Smooth muscle cell (in vitro differentiated cells): Measurements from ENCODE around the gene SLC23A3. TPM values are rescaled to one million over a fixed set of nuclear protein-coding genes. Genes with fewer than 3 reads are reported as not detected.

Experiments
- DNase-seq: peaks from one replicate; lab custom pipeline; 2025; ENCODE audit not compliant: unreplicated experiment; lab: John Stamatoyannopoulos, UW
- H2AFZ ChIP-seq: fragments of 200-600 bp; sonication (generic); 2 replicates; pipeline ENCODE4 v1.6.0; 2016; ENCODE audit warnings: antibody characterized with exemption, low read depth, mild to moderate bottlenecking
- H3F3A ChIP-seq: fragments of 200-600 bp; sonication (generic); 2 replicates; pipeline ENCODE4 v1.6.0; 2017; ENCODE audit warnings: antibody characterized with exemption, low read depth
- H3K27ac ChIP-seq: fragments of 200-600 bp; sonication (generic); 2 replicates; pipeline ENCODE4 v1.5.1; 2016; ENCODE audit warnings: low read depth, mild to moderate bottlenecking
- H3K27me3 ChIP-seq: fragments of 200-600 bp; sonication (generic); 2 replicates; pipeline ENCODE4 v1.6.1; 2016; ENCODE audit warnings: low read depth, mild to moderate bottlenecking
- H3K36me3 ChIP-seq: fragments of 200-600 bp; sonication (generic); 2 replicates; pipeline ENCODE4 v1.5.1; 2016; ENCODE audit warnings: low read depth
- H3K4me1 ChIP-seq: fragments of 200-600 bp; sonication (generic); 2 replicates; pipeline ENCODE4 v1.5.1; 2016; ENCODE audit warnings: low read depth
- H3K4me2 ChIP-seq: fragments of 200-600 bp; sonication (generic); 2 replicates; pipeline ENCODE4 v1.6.0; 2016; ENCODE audit warnings: mild to moderate bottlenecking
- H3K4me3 ChIP-seq: fragments of 200-600 bp; sonication (generic); 2 replicates; pipeline ENCODE4 v1.5.1; 2016; ENCODE audit warnings: mild to moderate bottlenecking
- H3K79me2 ChIP-seq: fragments of 200-600 bp; sonication (generic); 2 replicates; pipeline ENCODE4 v1.6.0; 2016; ENCODE audit warnings: low read depth, mild to moderate bottlenecking
- H3K9ac ChIP-seq: fragments of 200-600 bp; sonication (generic); 2 replicates; pipeline ENCODE4 v1.6.0; 2016; ENCODE audit warnings: low read depth
- H3K9me3 ChIP-seq: fragments of 200-600 bp; sonication (generic); replicated peaks from 2 replicates; pipeline ENCODE4 v1.5.1; 2016; ENCODE audit warnings: low read depth
- H4K20me1 ChIP-seq: fragments of 200-600 bp; sonication (generic); 2 replicates; pipeline ENCODE4 v1.6.0; 2016; ENCODE audit warnings: low read depth
- CTCF ChIP-seq: fragments of 200-600 bp; sonication (generic); IDR thresholded peaks from 2 replicates; pipeline ENCODE4 v1.5.1; 2017; ENCODE audit warnings: borderline replicate concordance, mild to moderate bottlenecking, antibody characterized with exemption; ENCODE audit not compliant: insufficient read depth, poor library complexity, severe bottlenecking
- WGBS: methylation state at CpG from one replicate; pipeline ENCODE4 v1.1.7; 2016; ENCODE audit warnings: low lambda C conversion rate; 5-methylcytosine and 5-hydroxymethylcytosine counted together
- polyA plus RNA-seq: library from polyadenylated mRNA; unstranded; fragments of >200 nt; fragmentation: Nextera tagmentation; extraction: Ambion mirVana; gene quantifications from 2 replicates; pipeline ENCODE4 v1.2.1, GENCODE V29; 2016
- total RNA-seq: library from RNA; depleted of rRNA; stranded (reverse); fragments of >200 nt; gene quantifications from 2 replicates; pipeline ENCODE4 v1.2.3, GENCODE V29; 2014

Gene SLC23A3
- total and polyA plus RNA-seq, 2 experiments from 2014 or later: not detected

DNA sequence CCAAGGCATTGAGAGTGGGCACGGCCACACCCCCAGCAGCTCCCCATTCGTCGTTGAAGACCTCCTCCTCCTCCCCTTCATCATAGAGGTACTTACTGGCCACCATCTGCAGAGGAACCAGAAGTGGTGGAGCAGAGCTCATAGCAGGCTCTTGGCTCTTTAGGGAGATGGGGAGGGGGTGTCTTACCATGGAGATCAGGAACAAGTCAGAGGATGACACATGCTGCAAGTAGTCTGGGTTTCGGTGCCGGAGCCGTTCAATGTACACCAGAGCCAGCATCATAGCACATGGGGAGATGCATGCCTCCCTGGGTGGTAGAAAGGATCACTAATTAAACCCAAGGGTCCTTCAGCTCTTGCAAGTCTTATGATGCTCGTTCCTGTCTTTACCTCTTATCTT lies 5.0 kb upstream of the SLC23A3 start:
- WGBS: 91% methylated on average over 7 of the region's 7 CpGs
- H3K4me1 ChIP-seq: peaks cover 4% of the 10 kb centered on the region
- H3K79me2 ChIP-seq: peaks cover 14% of the 10 kb centered on the region
- H3K36me3 ChIP-seq: no peaks in the 10 kb centered on the region
- no peak overlapping the region for H3K9ac ChIP-seq
- H4K20me1 ChIP-seq: peaks cover 7% of the 10 kb centered on the region
- H3K4me2 ChIP-seq: no peak overlapping the region
- H3K9me3 ChIP-seq: no peaks in the 10 kb centered on the region
- no peaks in the 10 kb centered on the region for H3K27me3 ChIP-seq
- H3K27ac ChIP-seq: no peak overlapping the region
- no peak for TF ChIP-seq CTCF
- no peak overlapping the region for H2AFZ ChIP-seq
- no peak for DNase-seq
- peaks cover 3% of the 10 kb centered on the region for H3F3A ChIP-seq
- no peak overlapping the region for H3K4me3 ChIP-seq

DNA sequence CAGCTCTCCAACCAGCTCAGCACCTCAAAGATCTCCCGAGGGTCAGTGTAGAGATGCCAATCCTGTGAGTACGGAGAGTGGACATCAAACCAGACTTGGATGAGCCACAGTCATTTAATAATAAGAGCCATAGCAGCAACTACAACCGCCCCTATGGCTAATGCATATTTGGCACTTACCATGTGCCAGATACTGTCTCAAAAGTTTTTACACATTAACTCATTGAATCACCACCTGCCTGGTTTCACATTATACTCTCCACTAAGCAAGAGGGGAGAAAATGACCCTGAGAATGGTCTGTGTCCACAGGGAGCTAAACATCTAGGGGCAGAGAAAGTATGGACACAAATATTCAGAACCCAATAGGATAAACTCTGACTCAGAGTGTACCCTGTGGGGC lies 4.3 kb upstream of the SLC23A3 start:
- WGBS: 97% methylated on average over 3 of the region's 3 CpGs

DNA sequence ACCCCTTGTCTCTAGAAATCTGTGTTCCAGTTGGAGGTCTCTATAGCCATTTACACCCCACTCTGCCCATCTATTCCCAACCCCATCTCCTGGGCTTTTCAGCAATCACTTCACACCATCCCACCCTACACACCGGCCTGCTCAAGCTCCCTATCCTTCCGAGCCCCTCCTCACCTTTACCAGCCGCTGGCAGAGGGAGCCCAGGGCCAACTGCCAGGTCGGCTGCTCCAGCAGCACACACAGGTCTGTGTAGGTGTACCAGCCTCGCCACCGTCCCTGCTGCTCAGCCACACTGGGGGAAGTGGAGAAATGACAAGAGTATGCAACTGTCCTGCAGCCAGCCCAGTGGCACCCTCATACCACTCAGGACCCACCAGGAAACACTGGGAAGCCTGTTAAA lies 3.3 kb upstream of the SLC23A3 start:
- H3K79me2 ChIP-seq: no peaks in the 10 kb centered on the region
- no peak overlapping the region for H2AFZ ChIP-seq
- no peaks in the 10 kb centered on the region for H3K27me3 ChIP-seq
- over 99% methylated on average over 6 of the region's 6 CpGs for WGBS
- H3K4me2 ChIP-seq: no peak overlapping the region
- no peak overlapping the region for H3K27ac ChIP-seq
- no peak for DNase-seq
- no peak overlapping the region for H3K4me3 ChIP-seq
- peaks cover 4% of the 10 kb centered on the region for H3K4me1 ChIP-seq
- H3K36me3 ChIP-seq: no peaks in the 10 kb centered on the region
- H4K20me1 ChIP-seq: no peaks in the 10 kb centered on the region
- H3K9ac ChIP-seq: no peak overlapping the region
- peaks cover 3% of the 10 kb centered on the region for H3F3A ChIP-seq
- no peak for TF ChIP-seq CTCF
- no peaks in the 10 kb centered on the region for H3K9me3 ChIP-seq

More for the DNA sequence above, 4.3 kb upstream of the SLC23A3 start:
- H3K36me3 ChIP-seq: no peaks in the 10 kb centered on the region
- no peak overlapping the region for H3K4me2 ChIP-seq
- no peak for TF ChIP-seq CTCF
- peaks cover 9% of the 10 kb centered on the region for H3K79me2 ChIP-seq
- no peaks in the 10 kb centered on the region for H3K27me3 ChIP-seq
- no peaks in the 10 kb centered on the region for H3K9me3 ChIP-seq
- no peak for DNase-seq
- H3F3A ChIP-seq: peaks cover 3% of the 10 kb centered on the region
- H3K4me3 ChIP-seq: no peak overlapping the region
- peaks cover 5% of the 10 kb centered on the region for H4K20me1 ChIP-seq
- H3K4me1 ChIP-seq: peaks cover 4% of the 10 kb centered on the region
- no peak overlapping the region for H3K9ac ChIP-seq
- H3K27ac ChIP-seq: no peak overlapping the region
- no peak overlapping the region for H2AFZ ChIP-seq

DNA sequence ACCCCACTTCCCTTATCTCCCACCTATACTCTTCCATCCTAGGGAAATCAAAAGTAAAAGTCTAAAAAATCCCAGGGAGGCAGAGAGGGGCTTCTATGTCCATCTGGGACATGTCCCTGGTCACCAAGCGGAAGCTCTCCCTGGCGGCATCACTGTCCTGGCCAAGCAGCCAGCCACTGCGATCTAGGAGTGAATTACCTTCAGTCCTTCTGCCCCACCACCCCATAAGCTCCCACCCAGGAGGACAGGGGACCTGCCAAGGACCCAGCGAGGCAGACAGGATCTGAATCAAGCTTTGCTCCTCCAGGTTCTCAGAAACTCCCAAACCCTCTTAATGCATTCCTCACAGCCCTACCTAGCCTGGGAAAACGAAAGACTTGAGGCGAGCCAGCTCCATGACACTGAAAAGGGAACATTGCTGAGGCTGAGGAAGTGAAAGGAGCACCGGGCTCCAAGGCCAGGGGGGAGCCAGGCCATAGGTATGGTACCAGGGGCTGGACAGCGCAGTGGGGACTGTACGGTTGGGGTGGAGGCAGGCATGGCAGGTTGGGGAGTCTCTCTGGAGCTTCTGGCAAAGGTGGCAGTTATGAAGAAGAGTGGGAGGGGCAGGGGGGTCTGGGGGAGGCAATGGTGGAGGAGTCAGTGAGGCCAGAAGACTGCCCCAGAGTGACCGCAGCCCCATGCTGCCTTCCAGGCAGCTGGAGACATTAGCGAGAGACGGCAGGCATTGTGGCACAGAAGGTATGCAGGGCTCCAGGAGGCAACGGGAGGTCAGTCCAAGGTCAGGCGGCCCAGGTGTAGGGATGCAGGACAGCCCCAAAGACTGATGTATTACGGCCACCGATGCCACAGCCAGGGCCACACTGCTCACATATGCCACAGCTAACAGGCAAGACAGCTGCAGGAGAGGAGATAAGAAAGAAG lies 2.7 kb upstream of the SLC23A3 start:
- 94% methylated on average over 14 of the region's 16 CpGs for WGBS

More for the DNA sequence above, 2.7 kb upstream of the SLC23A3 start:
- Histone ChIP-seq H4K20me1 (no peaks in the 10 kb centered on the region), H3K9me3 (no peaks in the 10 kb centered on the region), H3K27me3 (no peaks in the 10 kb centered on the region), H3K4me1 (peaks cover 4% of the 10 kb centered on the region), H3K9ac (no peak overlapping the region), H3F3A (peaks cover 3% of the 10 kb centered on the region), H3K79me2 (no peaks in the 10 kb centered on the region), H3K4me3 (no peak overlapping the region), H3K27ac (no peak overlapping the region), H3K36me3 (no peaks in the 10 kb centered on the region), H3K4me2 (no peak overlapping the region), H2AFZ (no peak overlapping the region)
- no peak for DNase-seq
- TF ChIP-seq CTCF: no peak
